A673 (cell line): ENCODE measurements around the gene TXNDC15. TPM values are rescaled to one million over a fixed set of nuclear protein-coding genes. Genes with fewer than 3 reads are reported as not detected.
"Not testable (repeated sequence)": the region's sequence is repeated elsewhere in the genome, so short reads cannot be mapped to it uniquely, and the experiment has no call there.

Experiments
- BruUV-seq: library from RNA; stranded (reverse); fragments of 400-500 nt; replicated peaks from 2 replicates; lab custom pipeline; 2021; lab: Mats Ljungman, UMichigan
- CTCF ChIA-PET: fragments of 300-600 bp; sonication (Branson Sonifier 250); formaldehyde crosslinking; loops from one replicate; lab custom pipeline; 2022; ENCODE audit warnings: antibody characterized with exemption; lab: Charles Lee
- POLR2A ChIA-PET: fragments of 300-600 bp; sonication (Branson Sonifier 250); formaldehyde crosslinking; loops from one replicate; lab custom pipeline; 2022; ENCODE audit warnings: antibody characterized with exemption; ENCODE audit not compliant: low non-redundant PET; lab: Charles Lee
- DNase-seq: peaks from one replicate; pipeline ENCODE4 v3.0.0-alpha.2; 2015; ENCODE audit warnings: low spot score
- H3K27ac ChIP-seq: fragments of 200-600 bp; sonication (generic); 2 replicates; pipeline ENCODE4 v1.5.1; 2016; ENCODE audit warnings: mixed run types, low read depth, mild to moderate bottlenecking, mixed read lengths, antibody characterized with exemption, low read length; ENCODE audit not compliant: poor library complexity, severe bottlenecking
- H3K27me3 ChIP-seq: fragments of 200-600 bp; sonication (generic); replicated peaks from 2 replicates; pipeline ENCODE4 v1.6.1; 2017; ENCODE audit warnings: mixed run types, low read depth, mild to moderate bottlenecking, mixed read lengths, antibody characterized with exemption, low read length; ENCODE audit not compliant: insufficient read depth, poor library complexity
- H3K36me3 ChIP-seq: fragments of 200-600 bp; sonication (generic); 2 replicates; pipeline ENCODE4 v1.6.1; 2016; ENCODE audit warnings: mixed run types, mild to moderate bottlenecking, mixed read lengths, antibody characterized with exemption, low read length; ENCODE audit not compliant: insufficient read depth, poor library complexity, severe bottlenecking
- H3K4me1 ChIP-seq: fragments of 200-600 bp; sonication (generic); 2 replicates; pipeline ENCODE4 v1.6.1; 2017; ENCODE audit warnings: mixed run types, mild to moderate bottlenecking, mixed read lengths, antibody characterized with exemption, low read length; ENCODE audit not compliant: insufficient read depth, poor library complexity, severe bottlenecking
- H3K4me3 ChIP-seq: fragments of 200-600 bp; sonication (generic); 2 replicates; pipeline ENCODE4 v1.5.1; 2016; ENCODE audit warnings: low read depth, mixed run types, mild to moderate bottlenecking, mixed read lengths, low read length; ENCODE audit not compliant: poor library complexity, severe bottlenecking
- H3K9me3 ChIP-seq: fragments of 200-600 bp; sonication (generic); 2 replicates; pipeline ENCODE4 v1.6.1; 2016; ENCODE audit warnings: mixed run types, low read depth, mild to moderate bottlenecking, mixed read lengths, antibody characterized with exemption, low read length; ENCODE audit not compliant: poor library complexity, severe bottlenecking
- EZH2 ChIP-seq: fragments of 200-600 bp; sonication (generic); IDR thresholded peaks from 2 replicates; pipeline ENCODE4 v1.6.1; 2017; ENCODE audit warnings: borderline replicate concordance, low read depth, mild to moderate bottlenecking, mixed read lengths, antibody characterized with exemption, low read length; ENCODE audit not compliant: poor library complexity, severe bottlenecking
- intact Hi-C: fragments of 100-400 bp; cut with micrococcal nuclease; formaldehyde crosslinking; loops from one replicate; pipeline ENCODE4 v1.10.0; 2022; ENCODE audit not compliant: unreplicated experiment
- total RNA-seq: library from RNA; stranded (reverse); gene quantifications from 2 replicates; pipeline ENCODE4 v1.2.3, GENCODE V29; 2021
- TF ChIP-seq, protein P1 (sequence below): fragments of 300-800, 200-600 bp; sonication (generic); conservative IDR thresholded peaks from 2 replicates; pipeline ENCODE4 v1.5.1; 2017; ENCODE audit warnings: low read depth, mild to moderate bottlenecking, antibody characterized with exemption, low read length, moderate library complexity, mixed read lengths

The TXNDC15 gene
- total RNA-seq, 1 experiment from 2014 or later, result 42.0 TPM

DNA sequence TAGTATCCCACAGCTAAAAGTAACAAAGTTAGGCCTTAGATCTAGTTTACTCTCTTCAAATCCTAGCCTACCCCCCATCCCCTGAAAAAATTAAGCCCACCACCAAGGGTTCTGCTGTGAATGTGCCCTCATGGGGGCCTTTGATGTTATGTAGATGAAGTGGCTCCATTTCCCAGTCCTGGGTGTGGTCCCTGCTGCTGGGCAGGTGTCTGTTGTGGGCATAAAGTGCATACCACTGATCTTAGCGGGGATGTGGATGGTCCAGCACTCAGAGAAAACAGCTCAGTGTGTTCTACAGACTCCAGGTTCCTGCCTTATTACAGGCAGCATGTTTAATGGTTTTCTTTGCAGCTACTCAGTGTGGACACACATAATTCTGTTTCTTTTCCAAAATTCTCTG lies 32.6 kb downstream of the TXNDC15 start:
- Histone ChIP-seq H3K27ac (no peak overlapping the region), H3K4me3 (no peak overlapping the region), H3K36me3 (peaks cover 4% of the 10 kb centered on the region), H3K4me1 (peaks cover 7% of the 10 kb centered on the region), H3K9me3 (no peaks in the 10 kb centered on the region), H3K27me3 (no peaks in the 10 kb centered on the region)
- intact Hi-C loops, result no loop called here
- POLR2A ChIA-PET, result no interaction called here
- CTCF ChIA-PET, result no interaction called here
- BruUV-seq, result no TSS peak
- no peak for TF ChIP-seq EZH2
- TF ChIP-seq, protein P1, sequence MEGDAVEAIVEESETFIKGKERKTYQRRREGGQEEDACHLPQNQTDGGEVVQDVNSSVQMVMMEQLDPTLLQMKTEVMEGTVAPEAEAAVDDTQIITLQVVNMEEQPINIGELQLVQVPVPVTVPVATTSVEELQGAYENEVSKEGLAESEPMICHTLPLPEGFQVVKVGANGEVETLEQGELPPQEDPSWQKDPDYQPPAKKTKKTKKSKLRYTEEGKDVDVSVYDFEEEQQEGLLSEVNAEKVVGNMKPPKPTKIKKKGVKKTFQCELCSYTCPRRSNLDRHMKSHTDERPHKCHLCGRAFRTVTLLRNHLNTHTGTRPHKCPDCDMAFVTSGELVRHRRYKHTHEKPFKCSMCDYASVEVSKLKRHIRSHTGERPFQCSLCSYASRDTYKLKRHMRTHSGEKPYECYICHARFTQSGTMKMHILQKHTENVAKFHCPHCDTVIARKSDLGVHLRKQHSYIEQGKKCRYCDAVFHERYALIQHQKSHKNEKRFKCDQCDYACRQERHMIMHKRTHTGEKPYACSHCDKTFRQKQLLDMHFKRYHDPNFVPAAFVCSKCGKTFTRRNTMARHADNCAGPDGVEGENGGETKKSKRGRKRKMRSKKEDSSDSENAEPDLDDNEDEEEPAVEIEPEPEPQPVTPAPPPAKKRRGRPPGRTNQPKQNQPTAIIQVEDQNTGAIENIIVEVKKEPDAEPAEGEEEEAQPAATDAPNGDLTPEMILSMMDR, result no peak
- DNase-seq, result no peak

- POLR2A ChIA-PET, H3K27ac ChIP-seq, DNase-seq, BruUV-seq, H3K36me3 ChIP-seq, H3K27me3 ChIP-seq, CTCF ChIA-PET, H3K9me3 ChIP-seq, H3K4me3 ChIP-seq, H3K4me1 ChIP-seq: not testable (repeated sequence)
- intact Hi-C loops, result loop anchor here (10.0 kb wide), 1 partner anchor 284 kb away; no protein-coding TSS in a partner anchor
Observed at GRCh38 chr5:134910752-134911151, 36.6 kb downstream of the TXNDC15 start.

- ChIA-PET POLR2A (no interaction called here), CTCF (no interaction called here)
- Histone ChIP-seq H3K9me3 (no peaks in the 10 kb centered on the region), H3K27ac (no peak overlapping the region), H3K36me3 (peaks cover 8% of the 10 kb centered on the region), H3K27me3 (no peaks in the 10 kb centered on the region), H3K4me3 (no peak overlapping the region), H3K4me1 (no peaks in the 10 kb centered on the region)
- intact Hi-C loops, result loop anchor here (10.0 kb wide), 1 partner anchor 283 kb away; no protein-coding TSS in a partner anchor
- no peak for DNase-seq
- BruUV-seq, result no TSS peak
- TF ChIP-seq, protein P1, result no peak
- TF ChIP-seq EZH2, result no peak
Observed at GRCh38 chr5:134911285-134912206, 37.4 kb downstream of the TXNDC15 start.
